H9 (cell line): ENCODE data around the gene CHN2. TPM values are rescaled to one million over a fixed set of nuclear protein-coding genes. Genes with fewer than 3 reads are reported as not detected.

Source experiments
- DNase-seq: peaks from one replicate; pipeline ENCODE4 v3.0.0-alpha.2; 2017
- H2AFZ ChIP-seq: one replicate; pipeline ENCODE4 v1.6.1; 2013; ENCODE audit warnings: mild to moderate bottlenecking, low read length, control low read depth, moderate library complexity
- H2AK5ac ChIP-seq: 2 replicates; pipeline ENCODE4 v1.6.1; 2013; ENCODE audit warnings: low read length, control low read depth, mixed read lengths; ENCODE audit not compliant: insufficient read length
- H2BK120ac ChIP-seq: one replicate; pipeline ENCODE4 v1.6.1; 2013; ENCODE audit warnings: low read depth, mild to moderate bottlenecking, low read length, control low read depth, inconsistent platforms; ENCODE audit not compliant: poor library complexity, severe bottlenecking
- H2BK12ac ChIP-seq: 2 replicates; pipeline ENCODE4 v1.6.1; 2013; ENCODE audit warnings: low read length, control low read depth, mixed read lengths, low read depth; ENCODE audit not compliant: insufficient read length
- H2BK15ac ChIP-seq: 2 replicates; pipeline ENCODE4 v1.6.1; 2013; ENCODE audit warnings: low read depth, low read length, control low read depth
- H2BK20ac ChIP-seq: one replicate; pipeline ENCODE4 v1.6.1; 2013; ENCODE audit warnings: low read depth, mild to moderate bottlenecking, low read length, control low read depth, inconsistent platforms; ENCODE audit not compliant: poor library complexity, severe bottlenecking
- H2BK5ac ChIP-seq: 2 replicates; pipeline ENCODE4 v1.6.1; 2013; ENCODE audit warnings: low read length, control low read depth, mixed read lengths; ENCODE audit not compliant: insufficient read length
- H3K14ac ChIP-seq: 2 replicates; pipeline ENCODE4 v1.6.1; 2013; ENCODE audit warnings: low read length, control low read depth; ENCODE audit not compliant: insufficient read depth
- H3K18ac ChIP-seq: 2 replicates; pipeline ENCODE4 v1.6.1; 2013; ENCODE audit warnings: low read depth, mild to moderate bottlenecking, mixed read lengths, low read length, control low read depth; ENCODE audit not compliant: insufficient read length
- H3K23ac ChIP-seq: 2 replicates; pipeline ENCODE4 v1.6.1; 2013; ENCODE audit warnings: low read length, control low read depth, mixed read lengths, low read depth; ENCODE audit not compliant: insufficient read length
- H3K23me2 ChIP-seq: 2 replicates; pipeline ENCODE4 v1.6.1; 2013; ENCODE audit warnings: low read depth, mild to moderate bottlenecking, mixed read lengths, low read length, control low read depth; ENCODE audit not compliant: insufficient read length, poor library complexity, severe bottlenecking
- H3K27ac ChIP-seq: 2 replicates; pipeline ENCODE4 v1.5.1; 2013; ENCODE audit warnings: low read length, control low read depth, mixed read lengths, low read depth; ENCODE audit not compliant: insufficient read length
- H3K27me3 ChIP-seq: 2 replicates; pipeline ENCODE4 v1.6.1; 2013; ENCODE audit warnings: low read length, control low read depth, inconsistent platforms; ENCODE audit not compliant: insufficient read depth
- H3K4ac ChIP-seq: 2 replicates; pipeline ENCODE4 v1.6.1; 2013; ENCODE audit warnings: low read depth, mild to moderate bottlenecking, control low read depth, inconsistent platforms, low read length, moderate library complexity
- H3K4me1 ChIP-seq: 2 replicates; pipeline ENCODE4 v1.6.1; 2013; ENCODE audit warnings: low read length, control low read depth, inconsistent platforms; ENCODE audit not compliant: insufficient read depth
- H3K4me2 ChIP-seq: 2 replicates; pipeline ENCODE4 v1.6.1; 2013; ENCODE audit warnings: low read length, control low read depth, mixed read lengths; ENCODE audit not compliant: insufficient read length, insufficient read depth
- H3K56ac ChIP-seq: 2 replicates; pipeline ENCODE4 v1.6.1; 2013; ENCODE audit warnings: low read depth, mild to moderate bottlenecking, mixed read lengths, low read length, control low read depth; ENCODE audit not compliant: insufficient read length
- H3K79me1 ChIP-seq: 2 replicates; pipeline ENCODE4 v1.6.1; 2013; ENCODE audit warnings: low read depth, mild to moderate bottlenecking, moderate library complexity, low read length, control low read depth, inconsistent platforms; ENCODE audit not compliant: insufficient read depth, poor library complexity, severe bottlenecking
- H3K79me2 ChIP-seq: 2 replicates; pipeline ENCODE4 v1.6.1; 2013; ENCODE audit warnings: low read length, control low read depth, inconsistent platforms; ENCODE audit not compliant: insufficient read depth
- H3K9ac ChIP-seq: 2 replicates; pipeline ENCODE4 v1.6.1; 2013; ENCODE audit warnings: low read length, control low read depth, mixed read lengths; ENCODE audit not compliant: insufficient read length; ENCODE audit errors: extremely low read depth
- H3K9me3 ChIP-seq: one replicate; pipeline ENCODE4 v1.6.1; 2013; ENCODE audit warnings: low read depth, low read length, inconsistent platforms; ENCODE audit not compliant: control insufficient read depth
- H3T11ph ChIP-seq: one replicate; pipeline ENCODE4 v1.6.1; 2013; ENCODE audit warnings: mild to moderate bottlenecking, low read length, control low read depth, inconsistent platforms
- H4K20me1 ChIP-seq: one replicate; pipeline ENCODE4 v1.6.1; 2013; ENCODE audit not compliant: control insufficient read depth, insufficient read length, insufficient read depth
- H4K5ac ChIP-seq: 2 replicates; pipeline ENCODE4 v1.6.1; 2013; ENCODE audit warnings: low read depth, mild to moderate bottlenecking, mixed read lengths, low read length, control low read depth; ENCODE audit not compliant: insufficient read length
- H4K8ac ChIP-seq: replicated peaks from 2 replicates; pipeline ENCODE4 v1.6.1; 2013; ENCODE audit warnings: low read length, control low read depth, mixed read lengths, low read depth; ENCODE audit not compliant: insufficient read length
- H4K91ac ChIP-seq: 2 replicates; pipeline ENCODE4 v1.6.1; 2013; ENCODE audit warnings: low read depth, mild to moderate bottlenecking, moderate library complexity, mixed read lengths, low read length, control low read depth; ENCODE audit not compliant: insufficient read length
- H3K27ac Mint-ChIP-seq, 3 experiments: 2 replicates in 2 of 3; 3 replicates in 1 of 3; pipeline ENCODE4 v1.8.0; 2020 to 2021; ENCODE audit warnings: mixed read lengths in 3 of 3, mild to moderate bottlenecking in 1 of 3, moderate library complexity in 1 of 3
- H3K27me3 Mint-ChIP-seq: 2 replicates; pipeline ENCODE4 v1.8.0; 2021; ENCODE audit warnings: low read depth, mild to moderate bottlenecking, moderate library complexity, mixed read lengths
- H3K36me3 Mint-ChIP-seq, 3 experiments: 2 replicates in 2 of 3; 3 replicates in 1 of 3; pipeline ENCODE4 v1.8.0; 2020 to 2021; ENCODE audit warnings: low read depth in 3 of 3, mixed read lengths in 3 of 3; ENCODE audit not compliant: insufficient read depth in 1 of 3
- H3K4me1 Mint-ChIP-seq, 2 experiments: 2 replicates each; pipeline ENCODE4 v1.8.0; 2020; ENCODE audit warnings: mixed read lengths in 2 of 2
- H3K4me3 Mint-ChIP-seq, 2 experiments: 2 replicates in 1 of 2; 3 replicates in 1 of 2; pipeline ENCODE4 v1.8.0; 2020 to 2021; ENCODE audit warnings: mild to moderate bottlenecking in 2 of 2, mixed read lengths in 2 of 2, moderate library complexity in 1 of 2
- H3K9me3 Mint-ChIP-seq, 2 experiments: 2 replicates in 1 of 2; 3 replicates in 1 of 2; pipeline ENCODE4 v1.8.0; 2020; ENCODE audit warnings: mild to moderate bottlenecking in 2 of 2, mixed read lengths in 2 of 2, moderate library complexity in 1 of 2
- WGBS: extraction: QIAGEN DNeasy Blood & Tissue Kit; methylation state at CpG from one replicate; pipeline ENCODE4 v1.1.7; 2013; ENCODE audit warnings: missing lambda C conversion rate, low lambda C conversion rate, mixed read lengths; ENCODE audit not compliant: insufficient read length; ENCODE audit errors: extremely low coverage; 5-methylcytosine and 5-hydroxymethylcytosine counted together
- total RNA-seq: library from RNA; stranded (reverse); gene quantifications from 2 replicates; pipeline ENCODE4 v1.2.1, GENCODE V29; 2021
- TF ChIP-seq, protein P1 (sequence below): fragments of 200-600 bp; sonication (generic); conservative IDR thresholded peaks from 3 replicates; pipeline ENCODE4 v1.8.0; 2021; ENCODE audit warnings: antibody characterized with exemption, mild to moderate bottlenecking

The CHN2 gene
- total RNA-seq, 1 experiment from 2014 or later = 3.3 TPM

DNA sequence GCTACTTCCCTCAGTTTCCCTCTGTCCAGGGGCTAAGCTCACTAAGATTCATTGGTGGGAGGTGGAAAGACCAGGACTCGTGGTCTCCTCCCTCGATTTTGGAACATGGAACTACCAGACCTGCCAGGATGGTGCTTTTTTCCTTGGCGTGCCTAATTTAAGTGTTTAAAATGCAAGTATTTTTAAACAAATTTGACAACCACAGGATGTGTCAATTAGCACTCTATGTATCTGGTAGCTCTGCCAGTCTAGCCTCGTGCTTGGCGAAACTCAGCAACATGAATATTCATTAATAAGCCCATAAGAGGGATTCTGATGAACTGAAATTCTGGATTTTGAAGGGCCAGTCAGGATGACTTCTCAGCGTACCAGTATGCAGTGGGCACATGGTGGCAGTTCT lies 224.1 kb downstream of the CHN2 start:
- Histone ChIP-seq H3K27me3 (no peaks in the 10 kb centered on the region), H2BK120ac (no peak overlapping the region), H2BK5ac (no peak overlapping the region), H2BK15ac (no peak overlapping the region), H3K27ac (no peak overlapping the region), H4K8ac (no peak overlapping the region), H3K4me2 (no peak overlapping the region), H3K9me3 (no peaks in the 10 kb centered on the region), H3K23ac (no peak overlapping the region), H3K23me2 (no peaks in the 10 kb centered on the region), H2BK20ac (no peak overlapping the region), H4K20me1 (no peaks in the 10 kb centered on the region), H4K5ac (no peak overlapping the region), H3K14ac (no peak overlapping the region), H3T11ph (no peak overlapping the region), H3K79me2 (no peaks in the 10 kb centered on the region), H3K4ac (no peak overlapping the region), H2AFZ (no peak overlapping the region), H2BK12ac (no peak overlapping the region), H2AK5ac (no peak overlapping the region), H4K91ac (no peak overlapping the region), H3K4me1 (no peaks in the 10 kb centered on the region), H3K18ac (no peak overlapping the region), H3K79me1 (no peaks in the 10 kb centered on the region), H3K9ac (no peak overlapping the region), H3K56ac (no peak overlapping the region)
- Mint-ChIP-seq H3K4me3 (no peak overlapping the region), H3K4me1 (peaks cover 4 to 6% of the 10 kb centered on the region in 2 experiments; a peak in 3 of 4 replicates), H3K36me3 (no peaks in the 10 kb centered on the region), H3K9me3 (no peaks in the 10 kb centered on the region), H3K27ac (no peak overlapping the region), H3K27me3 (peaks cover 1% of the 10 kb centered on the region)
- no CpG with 5 or more reads among the region's 6 CpGs for WGBS
- no peak for DNase-seq
- TF ChIP-seq, protein P1, sequence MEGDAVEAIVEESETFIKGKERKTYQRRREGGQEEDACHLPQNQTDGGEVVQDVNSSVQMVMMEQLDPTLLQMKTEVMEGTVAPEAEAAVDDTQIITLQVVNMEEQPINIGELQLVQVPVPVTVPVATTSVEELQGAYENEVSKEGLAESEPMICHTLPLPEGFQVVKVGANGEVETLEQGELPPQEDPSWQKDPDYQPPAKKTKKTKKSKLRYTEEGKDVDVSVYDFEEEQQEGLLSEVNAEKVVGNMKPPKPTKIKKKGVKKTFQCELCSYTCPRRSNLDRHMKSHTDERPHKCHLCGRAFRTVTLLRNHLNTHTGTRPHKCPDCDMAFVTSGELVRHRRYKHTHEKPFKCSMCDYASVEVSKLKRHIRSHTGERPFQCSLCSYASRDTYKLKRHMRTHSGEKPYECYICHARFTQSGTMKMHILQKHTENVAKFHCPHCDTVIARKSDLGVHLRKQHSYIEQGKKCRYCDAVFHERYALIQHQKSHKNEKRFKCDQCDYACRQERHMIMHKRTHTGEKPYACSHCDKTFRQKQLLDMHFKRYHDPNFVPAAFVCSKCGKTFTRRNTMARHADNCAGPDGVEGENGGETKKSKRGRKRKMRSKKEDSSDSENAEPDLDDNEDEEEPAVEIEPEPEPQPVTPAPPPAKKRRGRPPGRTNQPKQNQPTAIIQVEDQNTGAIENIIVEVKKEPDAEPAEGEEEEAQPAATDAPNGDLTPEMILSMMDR = no peak
